DMS79 treated with DMSO at 0.1 percent for 48 hours (cell line): ENCODE data around the gene SPAG16.

Experiments
- DNase-seq: peaks from one replicate; lab custom pipeline; 2025; lab: John Stamatoyannopoulos, UW

SPAG16 gene

DNA sequence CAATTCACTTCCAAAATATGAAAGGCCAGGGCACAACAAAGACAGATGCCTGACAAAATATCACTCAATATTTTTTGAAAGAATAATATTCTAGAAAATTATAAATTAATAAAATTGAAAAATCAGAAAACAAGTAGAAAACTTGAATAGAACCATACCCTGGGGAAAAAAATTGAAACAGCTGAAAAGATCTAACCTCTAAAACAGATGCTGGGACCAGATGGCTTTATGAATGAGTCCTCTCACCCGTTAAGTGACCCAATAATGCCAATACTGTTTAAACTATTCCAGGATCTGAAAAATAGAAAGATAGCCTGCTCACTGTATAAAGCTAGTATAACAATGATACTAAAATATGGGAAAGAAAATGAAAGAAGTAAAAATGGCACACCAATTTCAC, 804.3 kb downstream of the SPAG16 start:
- no peak for DNase-seq

DNA sequence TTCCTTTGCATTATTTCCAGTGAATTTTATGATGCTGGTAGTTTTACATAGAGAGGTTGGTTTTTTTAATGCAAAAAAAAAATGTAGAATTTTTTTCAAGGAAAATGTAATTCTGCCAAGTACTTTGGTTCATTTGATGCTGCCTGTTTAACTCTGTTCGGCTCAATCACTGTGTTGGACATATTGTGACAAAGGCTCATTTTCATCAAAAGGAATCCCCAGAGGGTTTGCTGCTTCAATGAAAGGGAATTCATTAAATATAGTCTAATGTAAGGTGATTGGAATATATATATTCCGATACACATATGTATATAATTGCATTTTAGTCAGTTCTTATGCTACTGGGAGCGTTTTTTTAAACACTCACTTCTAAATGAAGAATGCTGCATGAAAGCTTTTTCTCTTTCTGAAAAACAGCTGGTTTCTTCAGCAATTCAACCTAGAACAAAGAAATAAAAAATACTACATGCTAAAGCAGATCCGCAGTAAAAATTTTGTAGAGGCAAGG, 812.0 kb downstream of the SPAG16 start:
- DNase-seq, result no peak

GRCh38 chr2:214098811-214099210, 814.5 kb downstream of the SPAG16 start:
- no peak for DNase-seq

GRCh38 chr2:214100488-214100887, 816.2 kb downstream of the SPAG16 start:
- no peak for DNase-seq

- no peak for DNase-seq
Observed at GRCh38 chr2:214103276-214104001, 819.2 kb downstream of the SPAG16 start.

DNA sequence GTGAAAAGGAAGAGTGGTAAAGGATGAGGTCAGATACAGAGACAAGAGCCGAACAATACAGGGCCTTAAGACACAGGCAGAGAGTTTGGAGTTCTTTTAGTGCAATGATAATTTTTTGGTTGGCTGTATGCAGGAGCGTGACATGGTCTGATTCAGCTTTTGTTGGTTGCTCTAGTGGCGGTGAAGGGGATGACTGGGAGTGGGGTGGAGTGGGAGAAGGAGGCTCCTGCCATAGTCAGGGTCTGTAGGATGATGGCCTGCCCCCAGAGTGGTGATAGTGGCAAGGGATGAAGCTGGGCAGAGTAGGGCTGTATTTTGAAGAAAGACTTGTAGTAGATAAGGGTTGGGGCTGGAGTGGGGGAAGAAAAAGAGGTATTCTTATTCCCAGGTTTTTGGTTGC, 820.0 kb downstream of the SPAG16 start:
- DNase-seq, result no peak

GRCh38 chr2:214104967-214105366, 820.7 kb downstream of the SPAG16 start:
- DNase-seq, result no peak

DNA sequence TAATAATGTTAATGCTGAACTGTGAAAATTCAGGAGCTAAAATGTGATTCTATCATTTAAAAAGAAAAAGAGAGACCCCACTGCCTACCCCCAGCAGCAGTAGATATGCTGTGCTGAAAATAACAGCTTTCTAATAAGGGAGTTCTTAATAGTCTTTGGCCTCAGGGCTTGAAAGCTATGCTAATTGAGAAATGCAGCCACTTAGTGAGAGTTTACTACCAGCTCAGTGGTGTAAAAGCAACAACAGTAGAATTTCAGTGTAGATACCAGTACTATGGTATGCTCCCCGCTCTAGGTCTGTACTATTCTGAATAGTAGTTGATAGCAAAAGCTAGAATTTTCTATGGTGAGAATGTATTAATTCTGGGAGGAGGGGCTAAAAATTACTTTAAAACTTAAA, 823.5 kb downstream of the SPAG16 start:
- DNase-seq, result no peak

- no peak for DNase-seq
Observed at GRCh38 chr2:214108598-214108997, 824.3 kb downstream of the SPAG16 start.

- no peak for DNase-seq
Observed at GRCh38 chr2:214117054-214117453, 832.8 kb downstream of the SPAG16 start.

DNA sequence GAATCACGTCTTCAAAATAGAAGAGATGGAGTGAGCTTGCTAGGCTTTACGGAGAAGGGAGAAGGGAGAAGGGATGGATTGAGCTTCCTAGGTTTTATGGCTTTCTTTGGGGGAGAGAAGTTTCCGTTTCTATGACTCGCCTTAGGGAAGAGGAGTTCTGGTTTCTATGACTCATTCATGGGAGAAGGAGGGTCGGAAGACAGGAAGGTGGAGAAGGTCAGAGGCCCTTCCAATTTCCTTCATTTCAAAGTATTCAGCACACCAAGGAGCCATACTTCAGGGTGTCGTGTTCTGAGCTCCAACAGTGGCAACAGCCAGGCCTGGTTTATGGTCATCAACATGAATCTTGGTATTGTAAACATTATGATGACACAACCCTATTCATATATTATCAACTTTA, 841.9 kb downstream of the SPAG16 start:
- no peak for DNase-seq

- no peak for DNase-seq
Observed at GRCh38 chr2:214127170-214127569, 842.9 kb downstream of the SPAG16 start.

GRCh38 chr2:214127571-214127970, 843.3 kb downstream of the SPAG16 start:
- no peak for DNase-seq

- DNase-seq, result no peak
Observed at GRCh38 chr2:214128040-214128439, 843.8 kb downstream of the SPAG16 start.

DNA sequence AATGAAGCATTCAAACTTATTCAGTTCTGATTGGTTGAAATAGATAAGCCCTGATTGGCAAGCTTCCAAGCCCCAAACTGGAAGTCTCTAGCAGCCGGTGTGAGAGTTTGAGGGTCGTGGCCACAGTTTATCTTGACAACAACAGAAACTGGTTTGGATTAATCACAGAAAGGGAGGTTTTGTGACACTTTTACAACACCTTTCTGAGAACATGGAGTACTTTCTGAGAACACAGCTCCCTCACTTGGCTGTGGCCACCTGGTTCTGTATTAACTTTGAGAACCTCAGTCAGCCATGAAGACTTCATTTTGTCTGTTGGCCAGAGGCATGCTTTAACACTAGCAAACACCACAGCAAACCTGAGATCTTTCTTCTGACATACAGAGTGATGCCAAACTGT, 845.9 kb downstream of the SPAG16 start:
- no peak for DNase-seq

DNA sequence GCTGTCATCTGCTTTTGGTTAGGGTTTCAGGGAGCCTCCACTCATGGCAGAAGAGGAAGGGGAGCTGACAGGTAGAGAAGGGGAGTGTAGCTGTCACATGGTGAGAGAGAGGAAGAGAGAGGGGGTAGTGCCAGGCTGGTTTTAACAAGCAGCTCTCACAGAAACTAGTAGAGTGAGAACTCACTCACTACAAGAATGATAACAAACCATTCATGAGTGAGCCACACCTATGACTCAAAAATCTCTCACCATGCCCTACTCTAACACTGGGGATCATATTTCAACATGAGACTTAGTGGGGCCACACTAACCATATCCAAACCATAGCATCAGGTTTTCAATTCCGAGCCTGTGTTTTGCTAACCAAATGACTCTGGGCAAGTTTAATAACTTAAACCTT, 851.7 kb downstream of the SPAG16 start:
- DNase-seq, result no peak

DNA sequence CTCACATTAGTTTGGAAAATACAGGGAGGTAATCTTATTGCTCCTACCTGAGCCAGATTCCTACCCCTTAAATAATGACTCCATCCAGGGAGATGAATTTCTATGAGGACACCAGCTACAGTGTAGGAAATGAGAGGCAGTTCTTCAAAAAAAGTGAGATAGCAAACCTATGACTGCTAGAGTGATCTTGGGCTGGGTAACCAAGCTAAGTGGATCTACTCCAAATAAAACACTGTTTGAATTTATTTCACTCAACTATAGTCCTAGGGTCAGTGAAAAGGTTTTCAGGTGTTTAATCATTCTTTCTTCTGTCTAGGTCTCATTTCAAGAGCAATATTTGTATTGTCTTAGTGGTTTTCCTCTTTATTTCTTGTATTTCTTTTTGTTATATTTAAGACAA, 854.5 kb downstream of the SPAG16 start:
- DNase-seq, result no peak

DNA sequence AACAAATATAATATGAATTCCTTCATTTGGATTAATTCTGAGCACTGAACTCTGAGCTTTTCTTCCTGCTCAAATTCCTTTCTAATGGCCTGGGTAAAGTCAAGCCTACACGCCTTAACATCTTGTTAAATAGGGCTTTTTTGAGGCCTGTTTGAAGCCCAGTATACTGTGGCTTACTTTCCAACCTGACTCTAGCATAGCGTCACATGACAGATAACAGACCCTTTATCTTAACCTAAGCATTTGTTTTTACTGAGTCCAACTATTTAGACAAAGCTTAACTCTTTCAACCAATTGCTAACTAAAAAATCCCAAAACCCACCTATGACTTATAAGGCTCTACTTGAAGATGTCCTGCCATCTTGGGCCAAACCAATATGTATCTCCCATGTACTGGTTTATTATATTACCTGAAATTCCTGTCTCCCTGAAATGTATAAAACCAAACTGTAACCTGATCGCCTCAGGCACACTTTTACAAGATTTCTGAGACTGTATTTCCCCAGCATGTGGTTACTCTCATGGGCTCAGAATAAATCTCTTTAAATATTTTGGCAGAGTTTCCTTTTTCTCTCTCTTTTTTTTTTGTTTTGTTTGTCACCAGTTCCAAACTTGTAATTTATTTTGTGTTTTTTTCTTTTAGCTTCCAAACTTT, 855.5 kb downstream of the SPAG16 start:
- no peak for DNase-seq

- DNase-seq, result no peak
Observed at GRCh38 chr2:214156971-214157370, 872.7 kb downstream of the SPAG16 start.

DNA sequence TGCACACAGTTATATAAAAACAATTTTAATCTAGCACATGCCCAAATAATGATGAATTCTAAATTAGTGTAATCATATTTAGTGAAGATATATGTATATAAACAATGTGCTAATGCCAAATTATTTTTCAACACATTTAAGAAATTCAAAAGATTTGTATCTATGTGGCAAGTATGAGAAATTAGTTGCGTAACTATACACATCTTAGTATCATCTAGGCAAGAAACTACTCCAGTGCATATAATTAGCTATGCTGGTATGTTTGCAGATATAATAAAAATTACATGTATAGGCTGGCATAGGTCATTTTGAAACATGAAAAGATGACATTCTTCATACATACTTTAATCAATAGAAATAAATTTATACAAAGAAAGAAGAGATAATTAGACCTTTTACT, 874.6 kb downstream of the SPAG16 start:
- no peak for DNase-seq

- DNase-seq, result no peak
Observed at GRCh38 chr2:214169281-214169680, 885.0 kb downstream of the SPAG16 start.

GRCh38 chr2:214169736-214170135, 885.5 kb downstream of the SPAG16 start:
- DNase-seq, result no peak

DNA sequence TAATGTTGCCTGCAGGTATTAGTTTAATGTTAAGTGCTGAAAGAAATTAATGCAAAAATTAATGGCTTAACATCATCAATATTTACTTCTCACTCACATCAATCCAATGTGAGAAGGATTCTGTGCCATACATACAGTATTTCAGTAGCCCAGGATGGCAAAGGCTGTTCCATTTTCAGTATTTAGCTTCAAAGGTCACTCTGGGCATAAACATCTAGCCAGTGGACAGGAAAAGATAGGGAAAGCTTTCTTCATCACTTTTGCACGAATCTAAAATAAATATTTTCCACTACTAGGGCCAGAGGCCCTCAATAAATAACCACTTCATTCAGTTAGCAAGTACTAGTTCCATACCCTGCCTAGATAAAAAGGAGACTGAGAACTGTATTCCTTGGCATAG, 890.3 kb downstream of the SPAG16 start:
- DNase-seq, result no peak

GRCh38 chr2:214180071-214180470, 895.8 kb downstream of the SPAG16 start:
- no peak for DNase-seq
